Neuronal stem cell (in vitro differentiated cells): Measurements from ENCODE around the gene RPL38. TPM values are rescaled to one million over a fixed set of nuclear protein-coding genes. Genes with fewer than 3 reads are reported as not detected.

Source experiments
- DNase-seq: peaks from one replicate; pipeline ENCODE4 v3.0.0-alpha.2; 2013; ENCODE audit warnings: low spot score
- H2AFZ ChIP-seq: one replicate; pipeline ENCODE4 v1.6.1; 2013; ENCODE audit warnings: mild to moderate bottlenecking, low read length, inconsistent platforms
- H2AK5ac ChIP-seq: 2 replicates; pipeline ENCODE4 v1.6.1; 2013; ENCODE audit warnings: low read depth, mild to moderate bottlenecking, inconsistent platforms, low read length, moderate library complexity, mixed read lengths
- H2BK120ac ChIP-seq: 2 replicates; pipeline ENCODE4 v1.6.1; 2013; ENCODE audit warnings: low read depth, mild to moderate bottlenecking, inconsistent platforms, low read length, moderate library complexity, mixed read lengths
- H2BK12ac ChIP-seq: one replicate; pipeline ENCODE4 v1.6.1; 2013; ENCODE audit warnings: low read length, inconsistent platforms
- H2BK15ac ChIP-seq: 2 replicates; pipeline ENCODE4 v1.6.1; 2013; ENCODE audit warnings: mild to moderate bottlenecking, low read length, inconsistent platforms, mixed read lengths
- H2BK5ac ChIP-seq: one replicate; pipeline ENCODE4 v1.6.1; 2013; ENCODE audit warnings: inconsistent platforms, mild to moderate bottlenecking, low read length, moderate library complexity
- H3K14ac ChIP-seq: one replicate; pipeline ENCODE4 v1.6.1; 2013; ENCODE audit warnings: low read length, inconsistent platforms
- H3K18ac ChIP-seq: 2 replicates; pipeline ENCODE4 v1.6.1; 2013; ENCODE audit warnings: low read length, inconsistent platforms
- H3K23ac ChIP-seq: 2 replicates; pipeline ENCODE4 v1.6.1; 2013; ENCODE audit warnings: low read depth, mild to moderate bottlenecking, mixed read lengths, low read length, inconsistent platforms; ENCODE audit not compliant: poor library complexity
- H3K27ac ChIP-seq: replicated peaks from 3 replicates; pipeline ENCODE4 v1.5.1; 2013; ENCODE audit warnings: low read length, inconsistent platforms
- H3K27me3 ChIP-seq, 3 experiments: 2 replicates each; pipeline ENCODE4 v1.6.1; 2013; ENCODE audit warnings: low read length in 3 of 3, mild to moderate bottlenecking in 2 of 3, inconsistent platforms in 1 of 3, low read depth in 1 of 3, mixed read lengths in 1 of 3, moderate library complexity in 1 of 3; ENCODE audit not compliant: control insufficient read depth in 3 of 3, insufficient read depth in 3 of 3
- H3K36me3 ChIP-seq, 2 donors: replicated peaks in 1 of 2; 2 replicates each; pipeline ENCODE4 v1.6.1; 2013; ENCODE audit warnings: low read length in 2 of 2; ENCODE audit not compliant: control insufficient read depth in 2 of 2, insufficient read depth in 2 of 2
- H3K4ac ChIP-seq: 2 replicates; pipeline ENCODE4 v1.6.1; 2013; ENCODE audit warnings: inconsistent platforms, mild to moderate bottlenecking, low read length, moderate library complexity
- H3K4me1 ChIP-seq, 2 donors: 1 replicate in 1 of 2; 2 replicates in 1 of 2; pipeline ENCODE4 v1.6.1; 2013; ENCODE audit warnings: low read length in 2 of 2, low read depth in 1 of 2; ENCODE audit not compliant: control insufficient read depth in 2 of 2, insufficient read depth in 1 of 2
- H3K4me2 ChIP-seq: one replicate; pipeline ENCODE4 v1.6.1; 2013; ENCODE audit warnings: mild to moderate bottlenecking, low read length, inconsistent platforms; ENCODE audit not compliant: insufficient read depth, poor library complexity, severe bottlenecking
- H3K4me3 ChIP-seq, 2 donors: 2 replicates each; pipeline ENCODE4 v1.5.1; 2013; ENCODE audit warnings: low read length in 2 of 2, mild to moderate bottlenecking in 2 of 2, inconsistent platforms in 1 of 2, moderate library complexity in 1 of 2
- H3K79me1 ChIP-seq: one replicate; pipeline ENCODE4 v1.6.1; 2013; ENCODE audit warnings: low read depth, mild to moderate bottlenecking, inconsistent platforms, low read length, moderate library complexity
- H3K9ac ChIP-seq: one replicate; pipeline ENCODE4 v1.6.1; 2013; ENCODE audit warnings: mild to moderate bottlenecking, low read depth, low read length, inconsistent platforms; ENCODE audit not compliant: poor library complexity
- H3K9me3 ChIP-seq, 2 donors: replicated peaks in 1 of 2; 2 replicates each; pipeline versions ENCODE3 to v1.6.1; 2013; ENCODE audit warnings: low read length in 2 of 2, mild to moderate bottlenecking in 2 of 2, inconsistent platforms in 1 of 2, low read depth in 1 of 2, mixed read lengths in 1 of 2, moderate library complexity in 1 of 2; ENCODE audit not compliant: control insufficient read depth in 2 of 2, insufficient read depth in 1 of 2
- H4K8ac ChIP-seq: one replicate; pipeline ENCODE4 v1.6.1; 2013; ENCODE audit warnings: low read depth, mild to moderate bottlenecking, inconsistent platforms, low read length, moderate library complexity
- H4K91ac ChIP-seq: one replicate; pipeline ENCODE4 v1.6.1; 2013; ENCODE audit warnings: low read length, low read depth, mild to moderate bottlenecking, inconsistent platforms; ENCODE audit not compliant: poor library complexity
- WGBS, 2 donors: extraction: QIAGEN DNeasy Blood & Tissue Kit; methylation state at CpG; one replicate each; pipeline ENCODE4 v1.1.7; 2013; ENCODE audit warnings: missing lambda C conversion rate in 2 of 2, mixed read lengths in 1 of 2; ENCODE audit not compliant: insufficient read length in 2 of 2, insufficient replicate concordance in 1 of 2; ENCODE audit errors: extremely low coverage in 2 of 2; 5-methylcytosine and 5-hydroxymethylcytosine counted together
- polyA plus RNA-seq, 2 experiments: library from polyadenylated mRNA; stranded (reverse); fragments of 200-250 nt; gene quantifications; one replicate each; pipeline ENCODE4 v1.2.3, GENCODE V29; 2013

Gene RPL38
- polyA plus RNA-seq (2013, experiment 1 of 2) = 4,161 TPM
- 4,332 TPM for polyA plus RNA-seq (2013, experiment 2 of 2)

GRCh38 chr17:74203439-74204240 lies at the start of gene RPL38:
Gene RPL38, plus strand, starts transcription at chr17:74203678. Its CDS starts 278 bp downstream, at chr17:74203956.
- Histone ChIP-seq H3K18ac (peak within 1 kb of the TSS; percentile 90), H3K9ac (peak within 1 kb of the TSS; percentile 97), H3K23ac (peak within 1 kb of the TSS; percentile 92), H2BK5ac (peak within 1 kb of the TSS; percentile 49), H3K9me3 (no peaks in the 10 kb centered on the region), H3K14ac (peak within 1 kb of the TSS; percentile 76), H4K8ac (peak within 1 kb of the TSS; percentile 53), H2BK15ac (peak within 1 kb of the TSS; percentile 55), H2BK120ac (peak within 1 kb of the TSS; percentile 51), H2BK12ac (no peak within 1 kb of the TSS), H3K27me3 (peaks cover 0 to 18% (median 5%) of the 10 kb centered on the region in 3 experiments), H3K79me1 (peaks cover 6% of the 10 kb centered on the region), H2AFZ (peak within 1 kb of the TSS; percentile 90), H3K4me3 (peak within 1 kb of the TSS; percentile 86 to 97), H4K91ac (no peak within 1 kb of the TSS), H3K4me1 (peaks cover 5 to 19% of the 10 kb centered on the region in 2 donors), H3K27ac (peak within 1 kb of the TSS; percentile 70), H3K4me2 (peak within 1 kb of the TSS; percentile 76), H3K4ac (peak within 1 kb of the TSS; percentile 46), H2AK5ac (peak within 1 kb of the TSS; percentile 85), H3K36me3 (peaks cover 25 to 45% of the 10 kb centered on the region in 2 donors)
- WGBS, 2 donors = no CpG with 5 or more reads among the region's 53 CpGs
- peak; percentile 98 for DNase-seq

GRCh38 chr17:74153821-74154430 lies 49.6 kb upstream of the RPL38 start:
- Histone ChIP-seq H3K4me3 (no peak overlapping the region), H3K27ac (no peak overlapping the region), H3K4ac (no peak overlapping the region), H2BK12ac (no peak overlapping the region), H3K18ac (no peak overlapping the region), H3K79me1 (no peaks in the 10 kb centered on the region), H2AK5ac (no peak overlapping the region), H2AFZ (no peak overlapping the region), H2BK5ac (no peak overlapping the region), H4K91ac (no peak overlapping the region), H4K8ac (no peak overlapping the region), H3K9me3 (peaks cover 0 to 2% of the 10 kb centered on the region in 2 donors), H2BK15ac (no peak overlapping the region), H3K36me3 (no peaks in the 10 kb centered on the region), H3K4me1 (no peaks in the 10 kb centered on the region), H3K4me2 (no peak overlapping the region), H3K9ac (no peak overlapping the region), H3K27me3 (no peaks in the 10 kb centered on the region), H2BK120ac (no peak overlapping the region), H3K14ac (no peak overlapping the region), H3K23ac (no peak overlapping the region)
- no peak for DNase-seq
- no CpG with 5 or more reads among the region's 11 CpGs for WGBS, 2 donors

GRCh38 chr17:74156878-74157277 lies 46.6 kb upstream of the RPL38 start:
- no peak overlapping the region for H3K18ac ChIP-seq
- no peak overlapping the region for H2BK5ac ChIP-seq
- H2BK120ac ChIP-seq = no peak overlapping the region
- H3K79me1 ChIP-seq = no peaks in the 10 kb centered on the region
- no peak overlapping the region for H3K23ac ChIP-seq
- H4K8ac ChIP-seq = no peak overlapping the region
- no peak overlapping the region for H3K4me2 ChIP-seq
- no peak overlapping the region for H3K4me3 ChIP-seq
- H2AK5ac ChIP-seq = no peak overlapping the region
- no peak overlapping the region for H2BK15ac ChIP-seq
- H2AFZ ChIP-seq = no peak overlapping the region
- peaks cover 0 to 4% of the 10 kb centered on the region in 2 donors for H3K9me3 ChIP-seq
- H3K4me1 ChIP-seq = no peaks in the 10 kb centered on the region
- H4K91ac ChIP-seq = no peak overlapping the region
- H3K14ac ChIP-seq = no peak overlapping the region
- no peak overlapping the region for H3K27ac ChIP-seq
- no peak overlapping the region for H3K4ac ChIP-seq
- H3K36me3 ChIP-seq = no peaks in the 10 kb centered on the region
- WGBS, 2 donors = no CpG with 5 or more reads among the region's 6 CpGs
- DNase-seq = no peak
- no peaks in the 10 kb centered on the region for H3K27me3 ChIP-seq
- no peak overlapping the region for H2BK12ac ChIP-seq
- H3K9ac ChIP-seq = no peak overlapping the region

- H2BK120ac ChIP-seq = no peak overlapping the region
- H3K4ac ChIP-seq = no peak overlapping the region
- no peak overlapping the region for H3K14ac ChIP-seq
- H2AFZ ChIP-seq = no peak overlapping the region
- H3K79me1 ChIP-seq = no peaks in the 10 kb centered on the region
- H3K9me3 ChIP-seq = peaks cover 0 to 4% of the 10 kb centered on the region in 2 donors
- no peak overlapping the region for H3K4me3 ChIP-seq
- H2AK5ac ChIP-seq = no peak overlapping the region
- no peak overlapping the region for H3K4me2 ChIP-seq
- no peak overlapping the region for H3K9ac ChIP-seq
- H2BK5ac ChIP-seq = no peak overlapping the region
- H4K8ac ChIP-seq = no peak overlapping the region
- no peak overlapping the region for H2BK15ac ChIP-seq
- no peaks in the 10 kb centered on the region for H3K27me3 ChIP-seq
- no peaks in the 10 kb centered on the region for H3K36me3 ChIP-seq
- no peak overlapping the region for H4K91ac ChIP-seq
- H3K27ac ChIP-seq = no peak overlapping the region
- no peak overlapping the region for H3K23ac ChIP-seq
- H2BK12ac ChIP-seq = no peak overlapping the region
- no peak for DNase-seq
- no peaks in the 10 kb centered on the region for H3K4me1 ChIP-seq
- no CpG with 5 or more reads among the region's 9 CpGs for WGBS, 2 donors
- no peak overlapping the region for H3K18ac ChIP-seq
Observed at GRCh38 chr17:74157366-74157765, 46.1 kb upstream of the RPL38 start.
